ENCODE results near the gene HIC2.

DNA sequence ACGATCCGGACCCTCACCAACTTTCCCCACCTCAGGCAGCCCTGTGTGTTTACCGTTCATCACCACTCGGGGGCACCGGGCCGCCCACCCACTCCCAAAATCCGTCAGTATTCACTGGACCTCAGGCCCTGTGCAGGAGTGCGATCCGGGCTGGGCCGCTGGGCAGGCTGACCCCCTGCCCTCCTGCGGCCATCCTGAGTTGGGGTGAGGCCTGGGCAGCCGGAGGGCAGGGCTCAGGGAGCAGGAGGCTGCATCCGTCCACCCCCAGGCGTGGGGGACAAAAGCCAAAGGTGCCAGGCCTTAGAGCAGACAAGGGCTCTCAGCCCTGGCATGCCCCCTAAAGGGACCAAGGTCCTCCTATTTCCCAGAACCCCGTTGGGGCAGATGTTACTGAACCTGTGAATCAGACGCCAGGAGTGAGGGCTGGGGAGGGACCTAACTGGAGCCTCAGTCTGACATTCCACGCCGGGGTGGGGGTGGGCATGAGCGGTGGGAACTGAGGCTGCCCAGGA is 33.2 kb downstream of the HIC2 start:
- TF ChIP-seq, protein P1, sequence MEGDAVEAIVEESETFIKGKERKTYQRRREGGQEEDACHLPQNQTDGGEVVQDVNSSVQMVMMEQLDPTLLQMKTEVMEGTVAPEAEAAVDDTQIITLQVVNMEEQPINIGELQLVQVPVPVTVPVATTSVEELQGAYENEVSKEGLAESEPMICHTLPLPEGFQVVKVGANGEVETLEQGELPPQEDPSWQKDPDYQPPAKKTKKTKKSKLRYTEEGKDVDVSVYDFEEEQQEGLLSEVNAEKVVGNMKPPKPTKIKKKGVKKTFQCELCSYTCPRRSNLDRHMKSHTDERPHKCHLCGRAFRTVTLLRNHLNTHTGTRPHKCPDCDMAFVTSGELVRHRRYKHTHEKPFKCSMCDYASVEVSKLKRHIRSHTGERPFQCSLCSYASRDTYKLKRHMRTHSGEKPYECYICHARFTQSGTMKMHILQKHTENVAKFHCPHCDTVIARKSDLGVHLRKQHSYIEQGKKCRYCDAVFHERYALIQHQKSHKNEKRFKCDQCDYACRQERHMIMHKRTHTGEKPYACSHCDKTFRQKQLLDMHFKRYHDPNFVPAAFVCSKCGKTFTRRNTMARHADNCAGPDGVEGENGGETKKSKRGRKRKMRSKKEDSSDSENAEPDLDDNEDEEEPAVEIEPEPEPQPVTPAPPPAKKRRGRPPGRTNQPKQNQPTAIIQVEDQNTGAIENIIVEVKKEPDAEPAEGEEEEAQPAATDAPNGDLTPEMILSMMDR (conservative IDR thresholded peaks at IDR 0.05) = no peak
- no peak for TF ChIP-seq EZH2 (IDR thresholded peaks at IDR 0.05; ENCODE audit: low read depth)

Data from PC-9 (cell line).